IPS DF 19.7 (cell line): ENCODE measurements around the gene FGD4.

ENCODE experiments used
- DNase-seq: peaks from one replicate; pipeline ENCODE4 v3.0.0-alpha.2; 2013; ENCODE audit warnings: low read depth, low spot score

Gene FGD4

DNA sequence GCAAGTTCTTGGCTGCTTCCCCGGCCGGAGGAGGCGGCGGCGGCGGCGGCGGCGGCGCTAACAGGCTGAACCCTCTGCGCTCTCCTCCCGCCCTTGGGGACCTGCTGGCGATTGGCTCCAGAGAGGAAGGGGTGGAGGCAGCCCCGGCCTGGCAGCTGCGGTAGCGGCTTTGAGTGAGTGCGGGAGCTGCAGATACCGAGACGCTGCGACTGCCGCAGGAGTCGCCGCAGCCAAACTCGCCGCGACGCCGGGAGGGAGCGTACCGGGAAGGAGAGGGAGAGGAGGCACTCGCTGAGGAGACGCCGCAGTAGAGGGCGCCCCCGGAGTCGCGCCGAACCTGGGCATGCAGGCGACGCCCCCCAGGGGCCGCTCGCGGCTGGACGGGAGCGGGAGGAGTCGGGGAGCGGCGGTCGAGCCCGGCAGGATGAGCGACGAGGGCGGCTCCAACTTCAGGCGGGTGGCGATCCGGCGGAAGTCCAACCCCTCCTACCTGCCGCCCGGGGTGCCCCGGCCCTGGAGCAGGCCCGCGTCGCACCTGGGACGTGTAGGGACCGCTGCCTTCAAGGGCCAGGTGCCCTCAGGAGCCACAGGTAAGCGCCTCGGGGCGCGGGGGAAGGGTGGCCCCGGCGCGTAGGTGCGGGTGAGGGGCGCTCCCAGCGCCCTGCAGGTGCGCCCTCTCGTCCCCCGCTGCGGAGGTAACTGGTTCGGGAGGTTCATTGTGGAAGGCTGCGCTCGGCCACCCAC, at the start of gene FGD4:
Gene FGD4 (plus strand): TSS at position 189 of the 744 bp plus-strand sequence.
- DNase-seq, result peak; percentile 78

GRCh38 chr12:32353540-32353939, 45.8 kb upstream of the FGD4 start:
- no peak for DNase-seq

- no peak for DNase-seq
These were observed 41.6 kb upstream of the FGD4 start for GRCh38 chr12:32357601-32358249.

DNA sequence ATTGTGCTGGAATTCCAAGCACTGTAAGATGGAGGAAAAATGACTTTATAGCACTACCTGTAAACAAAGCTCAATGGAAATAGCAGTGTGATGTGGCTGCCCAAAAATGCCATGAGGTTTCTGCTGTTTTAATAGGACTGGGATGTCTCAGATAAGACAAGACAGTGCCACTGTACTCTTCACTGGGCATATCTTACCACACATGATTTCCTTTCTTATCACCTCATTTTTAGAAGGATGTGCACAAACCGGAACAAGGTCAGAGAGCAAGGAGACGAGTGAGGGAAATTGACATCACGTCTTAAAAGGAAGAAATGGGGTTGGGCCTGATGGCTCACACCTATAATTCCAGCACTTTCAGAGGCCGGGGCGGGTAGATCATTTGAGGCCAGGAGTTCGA, 38.4 kb upstream of the FGD4 start:
- DNase-seq, result no peak

GRCh38 chr12:32362892-32363291, 36.5 kb upstream of the FGD4 start:
- no peak for DNase-seq

DNA sequence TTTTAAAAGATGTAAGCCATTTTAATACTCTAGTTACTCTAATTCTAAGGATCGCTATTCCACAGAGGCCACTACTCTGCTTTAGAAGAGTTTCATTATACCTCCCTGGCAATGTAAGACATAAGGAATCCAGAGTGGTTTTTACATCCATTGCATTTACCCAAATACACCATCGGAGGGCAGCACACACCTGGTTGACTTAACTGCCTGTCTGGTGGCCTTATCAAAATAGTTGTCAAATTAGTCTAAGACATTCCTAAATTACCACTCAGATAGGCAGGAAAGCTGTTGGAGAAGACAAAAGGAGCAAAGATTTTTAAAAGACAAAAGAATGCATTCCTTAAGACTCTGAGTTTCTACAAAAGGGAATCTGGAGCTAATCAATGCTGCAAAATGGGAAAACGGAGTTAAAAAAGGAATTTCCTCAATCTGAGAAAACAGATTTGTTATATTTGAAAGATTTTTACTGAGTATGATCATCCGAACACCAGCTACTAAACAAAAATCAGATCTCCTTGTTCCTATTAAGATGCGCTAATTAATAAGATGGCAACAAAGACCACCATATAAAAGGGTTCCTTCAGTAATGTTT, 33.8 kb upstream of the FGD4 start:
- peak; percentile 54 for DNase-seq

DNA sequence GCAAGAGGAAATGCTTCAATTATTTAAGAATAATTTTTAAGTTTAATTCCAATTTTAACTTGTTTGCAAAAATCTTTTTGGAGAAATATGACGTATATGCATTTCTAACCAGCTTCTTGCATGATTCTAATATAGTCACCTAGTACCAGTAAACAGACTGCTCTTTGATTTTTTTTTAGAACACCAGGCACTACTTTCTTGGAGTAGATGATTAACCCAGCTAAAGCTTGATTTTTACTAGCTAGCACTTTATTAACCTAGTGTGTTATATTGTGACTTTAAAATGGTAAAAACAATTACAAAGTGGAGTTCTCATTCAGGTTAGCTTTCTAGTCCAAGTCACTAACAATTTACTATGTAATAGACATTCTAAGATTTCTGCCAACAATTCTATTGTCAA, 32.6 kb upstream of the FGD4 start:
- no peak for DNase-seq

- DNase-seq, result no peak
These were observed 32.0 kb upstream of the FGD4 start for GRCh38 chr12:32367381-32367780.

DNA sequence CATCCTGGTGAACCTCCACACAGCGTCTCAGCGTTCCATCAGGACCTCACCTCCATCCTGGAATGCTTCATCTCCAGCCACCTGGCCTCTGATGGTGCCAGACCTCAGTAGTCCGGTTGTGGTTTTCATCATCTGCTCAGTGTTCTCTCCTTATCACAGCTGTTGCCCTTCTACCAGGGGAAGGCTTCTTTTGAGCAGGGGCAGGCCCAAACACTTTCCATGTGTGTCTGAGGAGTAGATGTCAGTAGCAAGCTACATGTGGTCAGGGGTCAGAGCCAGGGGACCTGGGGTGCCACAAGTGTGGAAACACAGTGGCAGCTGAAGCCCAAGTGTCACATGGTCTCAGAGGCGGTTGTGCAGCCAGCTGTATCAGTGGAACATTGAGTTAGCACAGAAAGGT, 30.2 kb upstream of the FGD4 start:
- no peak for DNase-seq

DNA sequence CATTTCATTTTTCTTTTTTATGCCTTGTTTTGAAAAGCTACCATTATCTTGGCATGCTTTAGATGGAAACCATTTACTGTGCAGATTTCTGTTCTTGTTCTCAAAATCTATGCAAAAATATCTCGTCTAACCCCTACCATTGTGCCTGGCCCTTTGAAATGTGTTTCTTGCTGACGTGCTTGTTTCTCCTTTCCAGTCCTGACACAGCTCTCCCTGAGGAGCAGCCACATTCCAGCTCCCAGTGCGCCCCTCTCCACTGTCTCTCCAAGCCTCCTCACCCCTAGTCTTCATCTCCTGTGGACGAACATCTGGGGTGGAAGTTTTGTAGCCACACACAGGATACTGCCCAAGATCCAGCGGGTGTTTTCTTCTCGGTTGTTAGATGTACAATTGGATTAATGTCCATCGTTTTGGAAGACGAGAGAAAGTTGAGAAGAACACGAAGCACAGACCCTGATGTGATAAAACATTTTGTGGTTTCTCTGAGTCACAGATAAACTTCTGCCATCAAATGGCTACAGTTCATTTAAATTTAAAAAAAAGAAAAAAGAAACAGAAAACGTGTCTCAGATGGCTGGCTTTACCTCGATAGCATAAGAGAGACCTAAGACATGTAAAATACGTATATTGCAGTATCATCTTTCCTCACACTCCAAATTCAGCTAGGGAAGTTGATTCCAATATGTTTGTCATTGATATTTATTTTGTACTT, 21.9 kb upstream of the FGD4 start:
- DNase-seq, result no peak

DNA sequence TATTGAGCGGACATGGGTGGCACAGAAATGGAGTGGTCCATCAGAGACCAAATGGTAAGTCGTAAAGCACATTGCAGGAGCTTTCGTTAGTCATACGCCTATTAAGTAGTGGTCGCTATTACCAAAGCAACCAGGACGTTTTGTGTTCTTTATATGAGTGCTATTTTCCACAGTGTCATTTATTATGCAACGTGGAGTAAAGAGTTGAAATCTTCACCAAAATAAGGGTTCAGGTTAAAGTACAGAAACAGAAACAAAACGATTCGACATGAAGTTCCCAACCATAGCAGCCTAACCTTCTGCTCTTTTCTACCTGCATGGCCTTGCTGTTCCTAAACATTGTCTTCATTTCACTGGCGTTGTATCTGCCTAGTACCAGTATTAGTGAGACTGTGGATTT, 20.1 kb upstream of the FGD4 start:
- DNase-seq, result no peak

- no peak for DNase-seq
These were observed 19.7 kb upstream of the FGD4 start for GRCh38 chr12:32379667-32380066.

DNA sequence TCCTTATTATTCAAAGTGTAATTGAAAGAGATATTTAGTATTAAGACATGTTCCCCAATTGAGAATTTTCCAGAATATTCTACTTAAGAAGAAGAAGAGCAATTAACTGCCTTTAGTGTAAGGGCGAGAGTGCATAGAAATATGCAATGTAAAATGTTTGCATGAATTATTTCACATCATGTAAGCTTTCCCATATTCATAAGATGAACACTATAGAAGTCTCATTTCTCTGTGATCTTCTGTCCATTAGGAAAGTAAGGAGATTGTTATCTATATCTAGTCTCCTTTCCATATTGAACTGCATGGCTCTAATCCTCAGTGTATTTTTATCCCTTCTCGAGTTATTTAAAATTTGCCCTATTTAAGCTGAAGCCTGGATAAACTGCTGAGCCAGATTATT, 17.1 kb upstream of the FGD4 start:
- DNase-seq, result no peak

DNA sequence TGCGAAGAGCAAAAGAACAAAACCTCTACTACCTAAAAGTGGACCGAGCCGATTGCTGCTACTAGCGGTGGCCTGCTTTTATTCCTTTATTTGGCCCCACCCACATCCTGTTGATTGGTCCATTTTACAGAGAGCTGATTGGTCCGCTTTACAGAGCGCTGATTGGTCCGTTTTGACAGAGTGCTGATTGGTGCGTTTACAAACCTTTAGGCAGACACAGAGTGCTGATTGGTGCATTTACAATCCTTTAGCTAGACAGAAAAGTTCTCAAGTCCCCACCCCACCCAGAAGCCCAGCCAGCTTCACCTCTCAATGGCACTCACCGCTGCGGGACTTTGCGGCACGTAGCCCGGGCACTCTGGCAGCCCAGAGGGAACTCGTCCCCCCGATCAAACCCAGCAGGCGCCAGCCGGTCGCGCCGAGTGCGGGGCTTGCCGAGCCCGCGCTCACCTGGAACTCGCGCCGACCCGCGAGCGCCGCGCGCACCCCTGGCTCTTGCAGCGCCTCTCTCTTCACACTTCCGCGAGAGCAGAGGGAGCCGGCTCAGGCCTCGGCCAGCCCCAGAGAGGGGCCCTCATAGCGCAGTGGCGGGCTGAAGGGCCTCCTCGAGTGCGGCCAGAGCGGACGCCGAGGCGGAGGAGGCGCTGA, 8.7 kb upstream of the FGD4 start:
- no peak for DNase-seq

DNA sequence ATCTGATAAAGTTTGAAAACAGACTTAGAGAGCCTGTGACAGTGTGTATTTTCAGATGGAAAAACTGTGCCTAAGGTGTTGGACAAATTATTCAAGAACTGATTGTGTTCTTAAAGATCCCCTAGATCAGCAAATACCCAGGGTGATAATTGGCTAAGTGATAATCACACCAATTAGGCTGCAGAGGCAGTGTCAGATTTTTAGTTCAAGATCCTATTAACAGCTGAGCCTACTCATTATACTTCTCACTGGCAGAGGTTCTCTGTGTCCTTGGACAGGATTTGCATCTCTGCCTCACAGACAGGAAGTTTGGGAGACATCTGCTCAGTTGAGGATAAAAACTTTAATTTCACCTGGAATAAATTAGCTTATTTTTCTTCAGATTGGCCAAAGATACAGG, 4.3 kb upstream of the FGD4 start:
- no peak for DNase-seq

DNA sequence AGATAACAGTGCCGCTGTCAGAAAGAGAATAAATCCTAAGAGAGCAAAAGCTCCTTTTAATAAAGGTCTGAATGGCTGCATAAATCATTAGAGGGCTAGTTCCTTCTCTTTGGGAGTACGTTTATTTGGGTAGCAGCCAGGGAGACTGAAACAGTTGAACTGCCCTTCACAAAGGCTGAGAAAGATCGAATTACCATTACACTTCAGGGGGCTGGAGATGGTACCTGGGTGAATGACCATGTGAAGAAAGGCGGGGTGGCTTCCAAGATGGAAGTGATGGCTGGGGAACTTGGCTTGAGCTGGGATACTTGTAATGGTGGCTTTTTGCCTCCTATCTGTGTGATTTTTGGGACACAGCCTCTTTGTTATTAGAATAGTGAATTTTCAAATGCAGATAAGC, 1.7 kb upstream of the FGD4 start:
- no peak for DNase-seq

GRCh38 chr12:32398181-32398580, 1.2 kb upstream of the FGD4 start:
- no peak for DNase-seq

DNA sequence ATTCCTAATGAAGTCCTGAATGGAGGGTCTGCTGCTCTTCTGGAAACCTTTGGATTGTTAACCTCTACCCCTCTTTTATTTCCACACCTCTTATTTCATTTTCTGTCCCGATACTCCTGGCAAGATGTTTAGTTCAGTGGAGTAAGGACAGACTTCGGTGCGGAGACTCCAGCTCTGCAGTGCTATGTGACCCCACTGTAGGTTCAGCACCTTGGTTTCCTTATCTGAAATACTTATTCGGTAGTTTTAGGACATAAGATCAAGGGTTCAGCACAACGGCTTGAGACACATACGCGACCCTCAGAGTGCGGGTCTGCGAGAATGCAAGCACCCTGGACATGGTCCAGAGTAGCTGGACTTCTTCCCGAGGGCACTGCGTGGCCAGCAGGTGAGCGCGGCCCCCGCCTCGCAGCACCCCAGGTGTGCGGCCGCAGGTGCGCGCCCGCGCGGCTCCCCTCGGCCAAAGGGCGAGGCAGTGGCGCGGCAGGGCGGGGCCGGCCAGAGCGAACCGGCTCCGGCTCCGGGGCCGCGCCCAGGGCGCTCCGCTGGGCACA, 465 bp upstream of the FGD4 start:
- DNase-seq, result no peak

- DNase-seq, result peak; percentile 57
These were observed 835 bp downstream of the FGD4 start for GRCh38 chr12:32400114-32400672.

DNA sequence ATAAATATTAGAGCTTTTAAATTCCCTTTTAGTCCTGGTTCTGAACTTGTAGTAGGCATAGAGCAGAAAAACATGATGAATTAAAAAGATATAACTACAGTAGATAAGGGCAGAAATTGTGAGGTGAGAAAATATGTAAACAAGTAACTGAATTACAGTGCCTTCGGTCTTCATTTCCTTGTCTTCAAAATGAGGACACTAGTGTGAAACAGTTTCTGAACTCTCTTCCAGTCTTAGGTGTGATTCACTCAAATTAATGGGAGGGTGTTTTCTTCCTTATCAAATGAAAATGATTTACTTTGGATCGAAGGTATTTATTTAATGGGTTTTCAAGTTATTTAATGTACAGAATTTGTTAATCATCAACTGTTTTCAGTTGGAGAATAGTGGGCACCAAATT, 1.5 kb downstream of the FGD4 start:
- DNase-seq, result no peak

- no peak for DNase-seq
These were observed 2.8 kb downstream of the FGD4 start for GRCh38 chr12:32402170-32402569.
